Endothelial cell (in vitro differentiated cells): ENCODE data around the gene RXYLT1. TPM values are rescaled to one million over a fixed set of nuclear protein-coding genes. Genes with fewer than 3 reads are reported as not detected.

ENCODE experiments used
- DNase-seq: peaks from one replicate; pipeline ENCODE4 v3.0.0; 2021; ENCODE audit warnings: low spot score
- H3K27ac Mint-ChIP-seq: one replicate; pipeline ENCODE4 v1.8.0; 2021; ENCODE audit warnings: mixed read lengths, inconsistent platforms; ENCODE audit not compliant: unreplicated experiment
- H3K27me3 Mint-ChIP-seq: one replicate; pipeline ENCODE4 v1.8.0; 2021; ENCODE audit warnings: mild to moderate bottlenecking, moderate library complexity, mixed read lengths, inconsistent platforms; ENCODE audit not compliant: unreplicated experiment
- H3K36me3 Mint-ChIP-seq: one replicate; pipeline ENCODE4 v1.8.0; 2021; ENCODE audit warnings: mild to moderate bottlenecking, low read depth, mixed read lengths, inconsistent platforms; ENCODE audit not compliant: unreplicated experiment
- H3K4me1 Mint-ChIP-seq: one replicate; pipeline ENCODE4 v1.8.0; 2021; ENCODE audit warnings: mild to moderate bottlenecking, mixed read lengths, inconsistent platforms; ENCODE audit not compliant: unreplicated experiment
- H3K4me3 Mint-ChIP-seq: one replicate; pipeline ENCODE4 v1.8.0; 2021; ENCODE audit warnings: mild to moderate bottlenecking, mixed read lengths, inconsistent platforms; ENCODE audit not compliant: unreplicated experiment
- H3K9me3 Mint-ChIP-seq: one replicate; pipeline ENCODE4 v1.8.0; 2021; ENCODE audit warnings: mixed read lengths, inconsistent platforms; ENCODE audit not compliant: unreplicated experiment
- total RNA-seq: library from RNA; stranded (reverse); fragmentation: NEBNext Ultra II Directional; extraction: Animal tissue kit (Norgen Biotek cat#: 25700); gene quantifications from one replicate; pipeline ENCODE4 v1.2.1, GENCODE V29; 2021; ENCODE audit not compliant: unreplicated experiment
- TF ChIP-seq, protein P1 (sequence below): fragments of 200-600 bp; sonication (generic); IDR thresholded peaks from one replicate; pipeline ENCODE4 v1.5.0; 2021; ENCODE audit warnings: antibody characterized with exemption; ENCODE audit not compliant: unreplicated experiment

Gene RXYLT1
- total RNA-seq, 1 donor from 2014 or later: 14.2 TPM

DNA sequence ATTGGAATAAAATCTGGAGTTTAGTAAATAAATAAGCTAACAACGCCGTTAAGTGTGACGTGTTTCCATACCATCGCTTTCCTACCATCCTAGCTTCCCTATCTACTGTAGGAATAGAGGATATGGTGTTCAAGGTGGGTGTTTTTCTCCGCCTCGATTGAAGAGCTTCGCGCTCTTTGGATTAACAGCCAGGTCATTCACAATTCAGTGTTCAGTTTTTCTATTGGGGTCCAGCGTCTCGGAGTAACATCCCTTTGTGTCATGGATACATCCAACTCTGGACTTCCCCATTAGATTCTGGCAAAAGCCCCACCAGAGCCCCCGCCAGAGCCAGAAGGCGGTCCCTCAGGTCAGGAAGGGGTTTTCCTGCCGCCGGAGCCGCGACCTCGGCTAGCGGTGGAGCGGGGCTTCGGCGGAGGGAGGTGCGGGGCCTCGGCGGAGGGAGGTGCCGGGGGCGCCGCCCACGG lies 63.6 kb downstream of the RXYLT1 start:
- H3K4me1 Mint-ChIP-seq: peaks cover 33% of the 10 kb centered on the region
- H3K27ac Mint-ChIP-seq: peak overlapping the region; percentile 91
- DNase-seq: no peak
- peaks cover 2% of the 10 kb centered on the region for H3K27me3 Mint-ChIP-seq
- peak overlapping the region; percentile 93 for H3K4me3 Mint-ChIP-seq
- peaks cover 3% of the 10 kb centered on the region for H3K36me3 Mint-ChIP-seq
- TF ChIP-seq, protein P1, sequence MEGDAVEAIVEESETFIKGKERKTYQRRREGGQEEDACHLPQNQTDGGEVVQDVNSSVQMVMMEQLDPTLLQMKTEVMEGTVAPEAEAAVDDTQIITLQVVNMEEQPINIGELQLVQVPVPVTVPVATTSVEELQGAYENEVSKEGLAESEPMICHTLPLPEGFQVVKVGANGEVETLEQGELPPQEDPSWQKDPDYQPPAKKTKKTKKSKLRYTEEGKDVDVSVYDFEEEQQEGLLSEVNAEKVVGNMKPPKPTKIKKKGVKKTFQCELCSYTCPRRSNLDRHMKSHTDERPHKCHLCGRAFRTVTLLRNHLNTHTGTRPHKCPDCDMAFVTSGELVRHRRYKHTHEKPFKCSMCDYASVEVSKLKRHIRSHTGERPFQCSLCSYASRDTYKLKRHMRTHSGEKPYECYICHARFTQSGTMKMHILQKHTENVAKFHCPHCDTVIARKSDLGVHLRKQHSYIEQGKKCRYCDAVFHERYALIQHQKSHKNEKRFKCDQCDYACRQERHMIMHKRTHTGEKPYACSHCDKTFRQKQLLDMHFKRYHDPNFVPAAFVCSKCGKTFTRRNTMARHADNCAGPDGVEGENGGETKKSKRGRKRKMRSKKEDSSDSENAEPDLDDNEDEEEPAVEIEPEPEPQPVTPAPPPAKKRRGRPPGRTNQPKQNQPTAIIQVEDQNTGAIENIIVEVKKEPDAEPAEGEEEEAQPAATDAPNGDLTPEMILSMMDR: no peak
- no peaks in the 10 kb centered on the region for H3K9me3 Mint-ChIP-seq

DNA sequence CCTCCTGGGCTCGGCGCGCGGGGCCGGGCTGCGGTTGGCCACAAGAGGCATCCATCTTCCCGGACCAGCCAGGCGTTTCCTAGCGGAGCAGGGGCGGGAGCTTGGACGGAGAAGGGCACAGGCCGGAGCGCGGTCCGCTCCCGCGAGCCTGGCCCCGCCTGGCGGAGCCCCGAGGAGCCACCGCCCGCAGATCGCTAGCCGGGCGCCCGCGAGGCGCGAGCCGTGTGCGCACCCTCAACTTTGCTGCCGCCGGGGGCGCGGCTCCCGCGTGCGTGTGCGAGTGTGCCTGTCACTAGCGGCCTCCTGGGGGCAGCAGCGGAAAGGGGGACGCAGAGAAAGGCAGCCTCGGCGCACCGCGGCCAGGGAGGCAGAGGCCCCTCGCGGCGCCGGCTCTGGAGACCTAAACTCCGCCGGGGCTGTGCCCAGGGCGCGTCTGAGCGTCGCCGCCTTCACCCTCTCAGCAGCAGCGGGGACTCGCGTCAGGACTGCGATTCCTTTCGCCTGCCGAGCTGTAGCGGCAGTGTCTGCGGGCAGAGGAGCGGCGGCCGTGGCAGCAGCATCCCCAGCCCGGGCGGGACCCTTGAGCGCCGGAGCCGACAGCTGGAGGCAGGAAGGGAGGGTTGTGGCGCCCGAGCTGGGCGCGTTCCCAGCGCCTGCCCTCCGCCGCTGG lies 64.1 kb downstream of the RXYLT1 start:
- TF ChIP-seq, protein P1: peak; percentile 85
- DNase-seq: peak; percentile 95
- Mint-ChIP-seq H3K9me3 (no peaks in the 10 kb centered on the region), H3K4me1 (peaks cover 39% of the 10 kb centered on the region), H3K27me3 (peaks cover 2% of the 10 kb centered on the region), H3K36me3 (peaks cover 3% of the 10 kb centered on the region), H3K4me3 (peak overlapping the region; percentile 65), H3K27ac (no peak overlapping the region)

DNA sequence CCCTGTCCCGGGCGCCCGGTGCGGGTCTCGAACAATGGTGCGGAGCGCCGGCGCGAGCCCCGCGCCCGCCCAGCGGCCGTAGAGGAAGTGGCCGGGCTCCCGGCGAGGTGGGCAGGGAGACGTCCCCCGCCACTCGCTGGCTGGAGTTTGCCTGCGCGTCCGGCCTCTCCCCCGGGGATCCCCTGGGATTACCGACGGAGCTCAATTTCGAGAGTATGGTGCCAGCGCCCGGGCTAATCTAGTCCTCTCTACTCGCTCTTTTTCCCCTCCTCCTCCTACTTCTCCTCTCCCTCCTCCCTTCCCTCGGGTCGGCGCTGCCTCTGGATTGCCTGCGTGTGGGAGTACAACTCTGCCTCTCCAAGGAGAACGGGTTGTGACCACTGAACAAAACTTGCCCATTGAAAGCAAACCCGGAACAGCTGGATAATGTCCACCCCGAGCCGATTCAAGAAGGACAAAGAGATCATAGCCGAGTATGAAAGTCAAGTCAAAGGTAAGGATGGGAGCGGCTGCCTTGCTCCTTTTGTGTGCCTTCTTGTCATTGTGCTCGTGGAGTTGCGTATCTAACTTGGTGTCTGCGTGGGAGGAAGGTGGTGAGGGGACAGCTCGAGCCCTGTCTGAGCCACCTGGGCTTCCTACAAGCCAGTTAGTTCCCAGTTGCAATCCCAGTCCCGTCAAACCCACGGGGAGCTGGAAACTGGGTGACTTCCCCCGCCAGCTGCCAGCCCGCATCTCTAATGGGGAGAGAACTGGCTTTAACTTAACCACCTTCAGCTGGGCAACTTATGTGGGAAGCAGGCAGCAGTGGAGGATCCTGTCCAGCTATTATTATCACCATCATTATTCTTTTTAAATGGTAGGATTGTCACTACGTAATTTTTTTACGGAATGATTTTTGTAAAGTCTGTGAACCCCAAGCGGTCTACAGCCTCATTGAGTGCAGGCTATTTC lies 65.0 kb downstream of the RXYLT1 start, which contains the start of gene SRGAP1:
SRGAP1 (plus strand) TSS at position 310 of the 951 bp plus-strand sequence; CDS start at position 427, 117 bp downstream.
- Mint-ChIP-seq H3K27ac (peak within 1 kb of the TSS; percentile 94), H3K9me3 (no peaks in the 10 kb centered on the region), H3K4me3 (peak within 1 kb of the TSS; percentile 100), H3K27me3 (peaks cover 2% of the 10 kb centered on the region), H3K4me1 (peaks cover 45% of the 10 kb centered on the region), H3K36me3 (peaks cover 3% of the 10 kb centered on the region)
- DNase-seq: no peak
- TF ChIP-seq, protein P1: no peak

DNA sequence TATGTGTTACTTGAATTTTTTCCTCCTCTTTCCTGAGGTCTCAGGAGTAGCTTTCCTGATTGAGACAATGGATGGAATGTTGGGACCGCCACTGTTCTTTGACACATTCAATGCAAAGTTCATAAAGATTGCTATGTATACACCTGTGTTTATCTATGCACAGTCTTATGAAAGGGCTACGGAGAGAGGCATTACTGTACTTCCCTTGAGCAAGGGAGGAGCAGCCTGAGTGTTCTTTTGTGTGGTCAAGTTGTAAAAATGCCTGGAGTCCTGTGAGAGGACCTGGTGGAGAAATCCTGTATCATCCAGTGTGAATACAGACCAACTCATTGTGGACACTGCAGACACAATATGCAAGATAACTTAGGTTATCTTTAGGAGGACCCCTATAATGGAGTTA lies 66.0 kb downstream of the RXYLT1 start:
- DNase-seq: no peak
- TF ChIP-seq, protein P1: no peak

More for the DNA sequence above, 66.0 kb downstream of the RXYLT1 start:
- H3K4me1 Mint-ChIP-seq: peaks cover 50% of the 10 kb centered on the region
- H3K27me3 Mint-ChIP-seq: peaks cover 2% of the 10 kb centered on the region
- no peaks in the 10 kb centered on the region for H3K9me3 Mint-ChIP-seq
- H3K4me3 Mint-ChIP-seq: peak overlapping the region; percentile 100
- H3K27ac Mint-ChIP-seq: peak overlapping the region; percentile 49
- H3K36me3 Mint-ChIP-seq: peaks cover 3% of the 10 kb centered on the region
